ENCODE measurements around the gene HS2ST1.

The HS2ST1 gene

DNA sequence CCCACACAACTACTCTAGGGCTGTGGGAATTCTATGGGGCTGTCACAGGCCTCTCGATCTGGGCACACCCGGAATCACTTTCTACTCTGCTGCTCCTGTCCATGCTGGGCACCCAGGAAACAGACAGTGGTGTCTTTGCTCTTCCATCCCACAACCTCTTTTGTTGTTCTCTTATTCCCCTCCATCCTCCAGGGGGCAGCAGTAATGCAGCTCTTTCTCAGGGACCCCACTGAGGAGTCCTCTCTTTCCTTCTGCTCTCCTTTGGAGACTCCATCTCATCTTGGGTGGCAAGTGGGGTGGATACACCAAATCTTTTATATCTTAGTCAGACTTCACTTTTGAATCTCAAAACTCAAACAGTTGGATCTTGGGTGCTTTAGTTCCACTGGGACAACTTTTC is 206.3 kb downstream of the HS2ST1 start:
- no peak overlapping the region for H3K4me3 ChIP-seq (ENCODE audit: low read length)
- DNase-seq (ENCODE audit: low read depth), result no peak
- TF ChIP-seq, protein P1, sequence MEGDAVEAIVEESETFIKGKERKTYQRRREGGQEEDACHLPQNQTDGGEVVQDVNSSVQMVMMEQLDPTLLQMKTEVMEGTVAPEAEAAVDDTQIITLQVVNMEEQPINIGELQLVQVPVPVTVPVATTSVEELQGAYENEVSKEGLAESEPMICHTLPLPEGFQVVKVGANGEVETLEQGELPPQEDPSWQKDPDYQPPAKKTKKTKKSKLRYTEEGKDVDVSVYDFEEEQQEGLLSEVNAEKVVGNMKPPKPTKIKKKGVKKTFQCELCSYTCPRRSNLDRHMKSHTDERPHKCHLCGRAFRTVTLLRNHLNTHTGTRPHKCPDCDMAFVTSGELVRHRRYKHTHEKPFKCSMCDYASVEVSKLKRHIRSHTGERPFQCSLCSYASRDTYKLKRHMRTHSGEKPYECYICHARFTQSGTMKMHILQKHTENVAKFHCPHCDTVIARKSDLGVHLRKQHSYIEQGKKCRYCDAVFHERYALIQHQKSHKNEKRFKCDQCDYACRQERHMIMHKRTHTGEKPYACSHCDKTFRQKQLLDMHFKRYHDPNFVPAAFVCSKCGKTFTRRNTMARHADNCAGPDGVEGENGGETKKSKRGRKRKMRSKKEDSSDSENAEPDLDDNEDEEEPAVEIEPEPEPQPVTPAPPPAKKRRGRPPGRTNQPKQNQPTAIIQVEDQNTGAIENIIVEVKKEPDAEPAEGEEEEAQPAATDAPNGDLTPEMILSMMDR (IDR thresholded peaks at IDR 0.05; ENCODE audit: insufficient read depth, low read depth, low read length, missing control alignments), result peak; percentile 20

DNA sequence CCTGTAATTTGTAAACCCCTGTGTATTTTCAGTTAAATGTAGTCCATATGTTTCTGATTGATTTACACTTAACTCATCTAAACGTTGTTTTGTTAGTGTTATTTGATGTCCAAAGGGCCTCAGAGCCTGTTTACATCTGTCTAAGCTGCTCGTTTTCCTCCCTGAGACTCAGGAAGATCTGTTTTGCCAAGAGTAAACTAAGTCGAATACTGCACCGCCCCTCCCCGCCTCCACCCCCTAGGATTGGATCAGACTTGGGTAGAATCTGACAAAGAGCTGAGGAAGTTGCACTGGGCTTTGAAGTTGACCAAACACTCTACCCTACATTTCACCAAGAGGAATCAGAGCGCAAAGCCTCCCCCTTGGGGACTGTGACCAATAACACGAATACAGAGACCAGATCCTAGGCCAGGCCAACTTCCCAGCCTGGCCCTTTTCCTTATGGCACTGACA is 207.3 kb downstream of the HS2ST1 start:
- DNase-seq (ENCODE audit: low read depth), result no peak
- TF ChIP-seq, protein P1 (IDR thresholded peaks at IDR 0.05; ENCODE audit: insufficient read depth, low read depth, low read length, missing control alignments), result no peak
- H3K4me3 ChIP-seq (ENCODE audit: low read length), result no peak overlapping the region

GRCh38 chr1:87122243-87122642 is 207.8 kb downstream of the HS2ST1 start:
- TF ChIP-seq, protein P1 (IDR thresholded peaks at IDR 0.05; ENCODE audit: insufficient read depth, low read depth, low read length, missing control alignments), result no peak
- DNase-seq (ENCODE audit: low read depth), result no peak

DNA sequence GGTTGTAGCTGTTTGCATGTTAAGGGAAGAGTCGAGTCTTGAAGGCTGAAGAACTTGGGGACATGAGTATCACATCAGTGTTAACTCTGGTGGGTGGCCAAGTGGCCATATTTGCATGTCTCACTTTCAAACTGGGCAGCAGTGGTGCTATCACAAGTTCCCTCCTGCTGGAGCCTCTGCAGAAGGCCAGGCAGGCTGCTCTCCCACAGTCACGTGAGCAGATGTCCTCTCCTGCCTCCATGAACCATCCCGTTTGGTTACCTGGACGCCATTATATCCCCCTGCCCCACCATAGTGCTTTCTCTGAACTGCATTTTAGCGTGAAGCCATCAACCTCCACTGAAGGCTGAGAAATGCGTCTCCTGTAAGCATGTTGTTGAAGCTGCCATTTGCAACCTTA is 209.2 kb downstream of the HS2ST1 start:
- DNase-seq (ENCODE audit: low read depth), result no peak
- TF ChIP-seq, protein P1 (IDR thresholded peaks at IDR 0.05; ENCODE audit: insufficient read depth, low read depth, low read length, missing control alignments), result no peak

More at GRCh38 chr1:87122243-87122642, 207.8 kb downstream of the HS2ST1 start:
- no peak overlapping the region for H3K4me3 ChIP-seq (ENCODE audit: low read length)

GRCh38 chr1:87126886-87127505 is 212.6 kb downstream of the HS2ST1 start:
- no peak overlapping the region for H3K4me3 ChIP-seq (ENCODE audit: low read length)
- DNase-seq (ENCODE audit: low read depth), result no peak

More for the DNA sequence above, 209.2 kb downstream of the HS2ST1 start:
- H3K4me3 ChIP-seq (ENCODE audit: low read length), result no peak overlapping the region

GRCh38 chr1:87127581-87127980 is 213.1 kb downstream of the HS2ST1 start:
- DNase-seq (ENCODE audit: low read depth), result no peak
- no peak overlapping the region for H3K4me3 ChIP-seq (ENCODE audit: low read length)
- TF ChIP-seq, protein P1 (IDR thresholded peaks at IDR 0.05; ENCODE audit: insufficient read depth, low read depth, low read length, missing control alignments), result no peak

More at GRCh38 chr1:87126886-87127505, 212.6 kb downstream of the HS2ST1 start:
- TF ChIP-seq, protein P1 (IDR thresholded peaks at IDR 0.05; ENCODE audit: insufficient read depth, low read depth, low read length, missing control alignments), result no peak

DNA sequence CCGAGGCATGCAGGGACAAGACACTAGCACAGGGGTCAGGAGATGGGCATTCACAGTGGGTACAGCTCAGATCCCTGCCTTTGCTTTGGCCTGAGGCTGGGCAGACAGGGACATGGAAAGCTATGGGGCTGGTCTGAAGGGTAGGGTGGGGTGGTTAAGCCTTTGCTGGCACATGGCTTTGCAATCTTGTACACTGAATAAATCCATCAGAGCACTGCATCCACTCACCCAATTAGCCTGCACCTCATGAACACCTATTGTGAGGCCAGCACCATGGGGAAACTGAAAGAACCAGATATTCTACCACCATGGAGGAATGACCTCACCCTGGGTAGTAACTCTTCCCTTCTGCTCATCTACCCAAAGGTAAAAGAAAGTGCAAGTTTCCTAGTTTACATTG is 214.6 kb downstream of the HS2ST1 start:
- no peak overlapping the region for H3K4me3 ChIP-seq (ENCODE audit: low read length)
- DNase-seq (ENCODE audit: low read depth), result peak; percentile 83
- TF ChIP-seq, protein P1 (IDR thresholded peaks at IDR 0.05; ENCODE audit: insufficient read depth, low read depth, low read length, missing control alignments), result no peak
